Gastrocnemius medialis (tissue), 4 donors: ENCODE data around the gene SLC9A1. TPM values are rescaled to one million over a fixed set of nuclear protein-coding genes. Genes with fewer than 3 reads are reported as not detected.

Experiments used
- ATAC-seq, 2 donors: fragments of 150-250 bp; one replicate each; pipeline ENCODE4 v1.9.1; 2016
- DNase-seq, 2 donors: peaks; one replicate each; pipeline ENCODE4 v3.0.0-alpha.2; 2019
- H3K27ac ChIP-seq, 4 donors: fragments of 200-600 bp; sonication (generic); 1 replicate in 1 of 4; 2 replicates in 3 of 4; pipeline ENCODE4 v1.5.1; 2016 to 2018; ENCODE audit warnings: mild to moderate bottlenecking in 2 of 4, moderate library complexity in 1 of 4
- H3K27me3 ChIP-seq, 3 donors: fragments of 200-600 bp; sonication (generic) in 2 of 3; 1 replicate in 1 of 3; 2 replicates in 2 of 3; pipeline versions ENCODE4 v1.5.1 to v1.6.0; 2016 to 2019; ENCODE audit warnings: mild to moderate bottlenecking in 1 of 3, moderate library complexity in 1 of 3
- H3K36me3 ChIP-seq, 2 donors: fragments of 200-600 bp; sonication (generic) in 1 of 2; one replicate each; pipeline ENCODE4 v1.5.1; 2017 to 2018
- H3K4me1 ChIP-seq, 2 donors: fragments of 200-600 bp; sonication (generic) in 1 of 2; one replicate each; pipeline ENCODE4 v1.5.1; 2016 to 2017; ENCODE audit warnings: mild to moderate bottlenecking in 2 of 2
- H3K4me3 ChIP-seq, 4 donors: fragments of 200-600 bp; sonication (generic) in 3 of 4; 1 replicate in 1 of 4; 2 replicates in 3 of 4; pipeline ENCODE4 v1.5.1; 2016 to 2019; ENCODE audit warnings: mild to moderate bottlenecking in 2 of 4
- H3K9me3 ChIP-seq, 3 donors: fragments of 200-600 bp; sonication (generic) in 2 of 3; 1 replicate in 1 of 3; 2 replicates in 2 of 3; pipeline ENCODE4 v1.5.1; 2016 to 2019
- CTCF ChIP-seq, 5 experiments: fragments of 450-650 bp in 3 of 5; fragments of 200-600 bp in 2 of 5; sonication (generic) in 2 of 5; IDR thresholded peaks in 4 of 5; conservative IDR thresholded peaks in 1 of 5; 1 replicate in 4 of 5; 2 replicates in 1 of 5; pipeline ENCODE4 v1.5.1; 2016 to 2019; ENCODE audit warnings: antibody characterized with exemption in 5 of 5, mild to moderate bottlenecking in 3 of 5, moderate library complexity in 3 of 5
- POLR2A ChIP-seq, 2 donors: fragments of 450-650 bp; IDR thresholded peaks; one replicate each; pipeline ENCODE4 v1.6.1; 2017; ENCODE audit warnings: antibody characterized with exemption in 2 of 2, mild to moderate bottlenecking in 2 of 2, moderate library complexity in 2 of 2
- in situ Hi-C, 4 donors: fragments of 200-750 bp; cut with MboI; loops; one replicate each; pipeline versions ENCODE4 v1.15.0 to v1.8.0; 2017; ENCODE audit warnings: low sequenced_read_pairs in 4 of 4
- intact Hi-C: fragments of 100-400 bp; cut with DNase I; formaldehyde crosslinking; loops from one replicate; pipeline ENCODE4 v1.15.1; 2023; ENCODE audit warnings: low total_unique reads
- total RNA-seq, 4 donors: library from RNA; depleted of rRNA; stranded (reverse); fragments of >200 nt; gene quantifications; one replicate each; pipeline versions ENCODE4 v1.1.0 to v1.2.3, GENCODE V29; 2016

SLC9A1 gene
- total RNA-seq, 4 donors from 2014 or later: 2.5 to 4.3 (median 3.7) TPM

GRCh38 chr1:27095576-27095975, 59.3 kb downstream of the SLC9A1 start:
- no peak overlapping the region for H3K27ac ChIP-seq
- ATAC-seq: no peak
- peaks cover 0 to 6% of the 10 kb centered on the region in 2 donors for H3K4me1 ChIP-seq
- in situ Hi-C loops: loop anchor here (5.0 to 10.0 kb wide), 4 partner anchors 48 to 101 kb away; partner anchors contain the start of gene TRNP1 (in 1 of the 4)
- H3K9me3 ChIP-seq: no peaks in the 10 kb centered on the region
- TF ChIP-seq POLR2A (IDR thresholded peaks at IDR 0.05) (no peak), CTCF (IDR thresholded peaks at IDR 0.05 in 4 of 5, conservative IDR thresholded peaks at IDR 0.05 in 1 of 5) (no peak)
- intact Hi-C loops: no loop called here
- DNase-seq: no peak
- H3K36me3 ChIP-seq: no peaks in the 10 kb centered on the region
- no peak overlapping the region for H3K4me3 ChIP-seq
- no peaks in the 10 kb centered on the region for H3K27me3 ChIP-seq

GRCh38 chr1:27092888-27093287, 62.0 kb downstream of the SLC9A1 start:
- TF ChIP-seq POLR2A (IDR thresholded peaks at IDR 0.05): no peak
- no peak for TF ChIP-seq CTCF (IDR thresholded peaks at IDR 0.05 in 4 of 5, conservative IDR thresholded peaks at IDR 0.05 in 1 of 5)
- Histone ChIP-seq H3K4me1 (no peaks in the 10 kb centered on the region), H3K36me3 (no peaks in the 10 kb centered on the region), H3K4me3 (no peak overlapping the region), H3K27me3 (no peaks in the 10 kb centered on the region), H3K27ac (no peak overlapping the region), H3K9me3 (no peaks in the 10 kb centered on the region)
- intact Hi-C loops: no loop called here
- in situ Hi-C loops: loop anchor here in 1 of 4 donors (10.0 kb wide), 2 partner anchors 48 to 98 kb away; partner anchors contain the start of gene TRNP1
- ATAC-seq (no peak), DNase-seq (no peak)

- H3K4me3 ChIP-seq: no peak overlapping the region
- H3K27ac ChIP-seq: no peak overlapping the region
- TF ChIP-seq POLR2A (IDR thresholded peaks at IDR 0.05) (no peak), CTCF (IDR thresholded peaks at IDR 0.05 in 4 of 5, conservative IDR thresholded peaks at IDR 0.05 in 1 of 5) (no peak)
- in situ Hi-C loops (loop anchor here in 1 of 4 donors (10.0 kb wide), 2 partner anchors 46 to 96 kb away; partner anchors contain the start of gene TRNP1), intact Hi-C loops (no loop called here)
- H3K9me3 ChIP-seq: no peaks in the 10 kb centered on the region
- no peaks in the 10 kb centered on the region for H3K4me1 ChIP-seq
- no peak for DNase-seq
- no peaks in the 10 kb centered on the region for H3K36me3 ChIP-seq
- ATAC-seq: no peak
- no peaks in the 10 kb centered on the region for H3K27me3 ChIP-seq
Observed at GRCh38 chr1:27090911-27091310, 64.0 kb downstream of the SLC9A1 start.

- no peak for DNase-seq
- H3K27ac ChIP-seq: no peak overlapping the region
- TF ChIP-seq POLR2A (IDR thresholded peaks at IDR 0.05) (no peak), CTCF (IDR thresholded peaks at IDR 0.05 in 4 of 5, conservative IDR thresholded peaks at IDR 0.05 in 1 of 5) (no peak)
- H3K4me1 ChIP-seq: no peaks in the 10 kb centered on the region
- ATAC-seq: no peak
- intact Hi-C loops (no loop called here), in situ Hi-C loops (no loop called here)
- no peaks in the 10 kb centered on the region for H3K36me3 ChIP-seq
- H3K4me3 ChIP-seq: no peak overlapping the region
- H3K27me3 ChIP-seq: no peaks in the 10 kb centered on the region
- H3K9me3 ChIP-seq: no peaks in the 10 kb centered on the region
Observed at GRCh38 chr1:27087371-27088220, 67.3 kb downstream of the SLC9A1 start.
